ENCODE measurements around the gene CORO1A. TPM values are rescaled to one million over a fixed set of nuclear protein-coding genes. Genes with fewer than 3 reads are reported as not detected.

The CORO1A gene
- total RNA-seq, 1 experiment from 2014 or later, result 3.7 TPM

- TF ChIP-seq SIN3A (IDR thresholded peaks at IDR 0.05; ENCODE audit: borderline replicate concordance, insufficient read depth, low read depth, low read length) (no peak), CTCF (IDR thresholded peaks at IDR 0.05) (peak; percentile 91)
- intact Hi-C loops (cut with micrococcal nuclease; ENCODE audit: unreplicated experiment) (no loop called here), in situ Hi-C loops (cut with HindIII; ENCODE audit: low pct_unique_long_range_greater_than_20kb, low sequenced_read_pairs) (no loop called here)
- Histone ChIP-seq H3K4me1 (ENCODE audit: control insufficient read depth, insufficient read depth, low read length) (peaks cover 6% of the 10 kb centered on the region), H3K27me3 (ENCODE audit: control insufficient read depth, insufficient read depth, low read length) (no peaks in the 10 kb centered on the region), H3K4me3 (ENCODE audit: low read depth in 2 of 2, low read length in 2 of 2) (no peak overlapping the region), H3K9me3 (ENCODE audit: control insufficient read depth, insufficient read depth, low read depth, low read length) (no peaks in the 10 kb centered on the region), H3K36me3 (ENCODE audit: control insufficient read depth, insufficient read depth, low read length) (no peaks in the 10 kb centered on the region), H3K27ac (ENCODE audit: low read length) (no peak overlapping the region)
- no TSS peak for BruUV-seq (replicated peaks)
- CTCF ChIA-PET, result interaction anchor here (0.6 to 1.5 kb wide), 2 partner anchors 44 to 81 kb away, joined by 4 to 18 read pairs; no protein-coding TSS in a partner anchor
- ATAC-seq (peak; percentile 40), DNase-seq (ENCODE audit: low read depth, low spot score) (peak; percentile 10)
- POLR2A ChIA-PET, result interaction anchor here (0.5 kb wide), 1 partner anchor 416 kb away, joined by 4 read pairs; no protein-coding TSS in a partner anchor
Measured at GRCh38 chr16:30186782-30187555, 3.6 kb downstream of the CORO1A start.

- no peak for DNase-seq (ENCODE audit: low read depth, low spot score)
- Histone ChIP-seq H3K4me3 (ENCODE audit: low read depth in 2 of 2, low read length in 2 of 2) (no peak overlapping the region), H3K27me3 (ENCODE audit: control insufficient read depth, insufficient read depth, low read length) (no peaks in the 10 kb centered on the region), H3K4me1 (ENCODE audit: control insufficient read depth, insufficient read depth, low read length) (peaks cover 6% of the 10 kb centered on the region), H3K36me3 (ENCODE audit: control insufficient read depth, insufficient read depth, low read length) (no peaks in the 10 kb centered on the region), H3K27ac (ENCODE audit: low read length) (no peak overlapping the region), H3K9me3 (ENCODE audit: control insufficient read depth, insufficient read depth, low read depth, low read length) (no peaks in the 10 kb centered on the region)
- CTCF ChIA-PET, result no interaction called here
- ATAC-seq, result no peak
- BruUV-seq (replicated peaks), result no TSS peak
- in situ Hi-C loops (cut with HindIII; ENCODE audit: low pct_unique_long_range_greater_than_20kb, low sequenced_read_pairs) (no loop called here), intact Hi-C loops (cut with micrococcal nuclease; ENCODE audit: unreplicated experiment) (no loop called here)
- POLR2A ChIA-PET, result interaction anchor here (0.5 kb wide), 1 partner anchor 415 kb away, joined by 4 read pairs; no protein-coding TSS in a partner anchor
- TF ChIP-seq TCF7L2 (IDR thresholded peaks at IDR 0.05; ENCODE audit: low read depth, low read length) (no peak), POLR2AphosphoS5 (IDR thresholded peaks at IDR 0.05; ENCODE audit: low read depth, low read length) (no peak), CTCF (IDR thresholded peaks at IDR 0.05) (peak; percentile 63), SIN3A (IDR thresholded peaks at IDR 0.05; ENCODE audit: borderline replicate concordance, insufficient read depth, low read depth, low read length) (no peak), REST (IDR thresholded peaks at IDR 0.05; ENCODE audit: insufficient read depth in 1 of 2, low read depth in 2 of 2, low read length in 1 of 2) (no peak)
Measured at GRCh38 chr16:30187556-30187865, 4.1 kb downstream of the CORO1A start.
